GM21529 (cell line): ENCODE measurements around the gene PSMC6.
"Not testable (repeated sequence)": the region's sequence is repeated elsewhere in the genome, so short reads cannot be mapped to it uniquely, and the experiment has no call there.

ENCODE experiments used
- ATAC-seq: cut with Tn5 transposase; IDR thresholded peaks from one replicate; pipeline ENCODE4 v1.9.1; 2021; ENCODE audit not compliant: unreplicated experiment

PSMC6 gene

GRCh38 chr14:52716155-52716554, 9.2 kb downstream of the PSMC6 start:
- no peak for ATAC-seq

DNA sequence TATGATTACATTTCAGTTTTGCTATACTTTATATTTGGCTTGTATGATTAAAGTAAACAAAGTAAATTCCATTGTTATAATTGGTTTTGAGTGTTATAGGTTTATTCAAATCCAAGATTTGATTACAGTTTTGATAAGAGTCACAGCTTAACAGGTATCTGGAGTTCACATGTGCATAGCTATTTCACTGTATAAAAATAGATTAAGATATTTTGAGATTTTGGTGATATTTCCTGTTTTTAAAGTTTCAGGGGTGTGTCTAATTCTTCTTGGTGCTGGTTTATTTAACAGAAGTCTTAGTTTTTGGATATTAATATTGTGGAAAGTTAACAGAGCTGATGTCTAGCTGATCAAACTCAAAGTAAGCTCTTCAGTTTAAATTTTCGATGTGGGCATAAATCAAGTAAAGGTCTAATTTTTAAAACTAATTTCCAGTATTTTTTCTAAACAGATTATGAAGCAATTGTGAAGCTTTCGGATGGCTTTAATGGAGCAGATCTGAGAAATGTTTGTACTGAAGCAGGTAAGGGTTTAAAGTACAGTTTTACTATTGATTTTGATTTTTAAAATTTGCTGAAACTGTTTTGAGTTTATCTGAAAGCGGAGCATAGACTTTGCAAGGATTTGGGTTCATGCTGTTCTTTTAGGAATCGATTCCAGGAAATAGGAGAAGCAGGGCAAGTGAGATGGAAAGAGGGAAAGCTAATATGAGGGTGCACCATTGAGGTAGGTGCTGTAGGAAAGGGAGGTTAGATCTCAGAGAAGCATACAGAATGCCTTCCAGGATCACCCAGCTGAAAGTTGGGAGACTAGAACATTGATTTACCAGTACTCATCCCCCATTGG, 16.7 kb downstream of the PSMC6 start:
- ATAC-seq = no peak

DNA sequence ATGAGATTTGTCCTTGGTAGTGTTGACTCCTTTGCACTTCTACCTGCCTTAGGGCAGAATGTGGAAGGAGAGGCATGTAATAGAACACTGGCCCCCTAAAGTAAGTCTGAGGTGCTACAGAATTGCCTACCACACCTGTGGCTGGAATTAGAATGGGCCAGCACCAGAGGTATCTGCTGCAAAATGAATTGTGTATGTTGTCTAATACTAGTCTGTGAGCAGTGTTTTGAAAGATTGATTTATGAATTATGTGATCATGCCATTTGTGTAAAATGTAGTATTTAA, 17.3 kb downstream of the PSMC6 start:
- ATAC-seq = no peak

- ATAC-seq = not testable (repeated sequence)
Observed at GRCh38 chr14:52727509-52727908, 20.5 kb downstream of the PSMC6 start.

DNA sequence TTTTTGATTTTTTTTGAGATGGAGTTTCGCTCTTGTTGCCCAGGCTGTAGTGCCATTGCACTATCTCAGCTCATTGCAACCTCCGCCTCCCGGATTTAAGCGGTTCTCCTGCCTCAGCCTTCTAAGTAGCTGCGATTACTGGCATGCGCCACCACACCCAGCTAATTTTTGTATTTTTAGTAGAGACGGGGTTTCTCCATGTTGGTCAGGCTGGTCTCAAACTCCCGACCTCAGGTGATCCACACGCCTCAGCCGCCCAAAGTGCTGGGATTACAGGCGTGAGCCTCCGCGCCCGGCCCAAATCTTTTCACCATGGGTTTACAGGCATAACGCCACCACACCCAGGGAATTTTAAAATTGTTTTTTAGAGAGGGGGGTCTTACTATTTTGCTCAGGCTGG, 22.0 kb downstream of the PSMC6 start:
- not testable (repeated sequence) for ATAC-seq

- ATAC-seq = no peak
Observed at GRCh38 chr14:52729585-52729924, 22.6 kb downstream of the PSMC6 start.

DNA sequence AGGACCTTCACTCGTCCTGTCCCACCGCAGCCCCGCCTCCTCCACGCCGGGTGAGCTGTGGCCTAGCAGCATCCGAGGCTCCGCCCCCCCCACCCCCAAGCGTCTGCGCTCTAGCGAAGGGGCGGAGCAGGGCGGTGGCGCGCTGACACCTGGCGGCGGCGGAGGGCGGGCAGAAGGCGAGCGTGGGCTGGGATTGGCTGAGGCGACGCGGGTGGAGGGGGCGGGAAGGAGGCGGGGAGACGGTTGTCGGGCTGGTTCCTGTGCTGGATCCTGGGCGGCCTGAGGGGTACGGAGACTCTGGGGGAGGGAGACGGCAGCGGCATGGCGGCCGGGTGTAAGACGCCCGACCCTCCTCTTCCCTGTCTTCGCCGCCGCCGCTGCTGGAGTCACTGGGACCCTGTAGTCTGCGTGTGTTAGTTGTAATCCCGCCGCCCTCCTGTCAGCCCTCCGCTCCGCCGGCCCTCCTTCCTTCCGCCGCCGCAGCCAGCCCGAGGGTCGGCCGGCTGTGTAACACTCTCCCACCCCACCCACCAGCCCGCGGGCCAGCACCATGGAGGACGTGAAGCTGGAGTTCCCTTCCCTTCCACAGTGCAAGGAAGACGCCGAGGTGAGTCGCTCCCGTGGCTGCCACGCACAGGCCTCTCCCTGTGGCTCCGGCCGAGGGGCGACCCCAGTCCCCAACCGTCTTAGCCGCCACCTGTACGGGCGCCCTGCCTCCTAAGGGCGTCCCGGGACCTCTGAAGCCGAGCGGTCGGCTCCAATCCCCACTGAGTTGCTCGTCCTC, 23.1 kb downstream of the PSMC6 start, which contains the start of gene STYX:
Gene STYX, plus strand, starts transcription at position 242 of the 784 bp plus-strand sequence. Its CDS starts 309 bp downstream, at position 551.
- ATAC-seq = peak; percentile 93

GRCh38 chr14:52730709-52731111, 23.7 kb downstream of the PSMC6 start:
- no peak for ATAC-seq

DNA sequence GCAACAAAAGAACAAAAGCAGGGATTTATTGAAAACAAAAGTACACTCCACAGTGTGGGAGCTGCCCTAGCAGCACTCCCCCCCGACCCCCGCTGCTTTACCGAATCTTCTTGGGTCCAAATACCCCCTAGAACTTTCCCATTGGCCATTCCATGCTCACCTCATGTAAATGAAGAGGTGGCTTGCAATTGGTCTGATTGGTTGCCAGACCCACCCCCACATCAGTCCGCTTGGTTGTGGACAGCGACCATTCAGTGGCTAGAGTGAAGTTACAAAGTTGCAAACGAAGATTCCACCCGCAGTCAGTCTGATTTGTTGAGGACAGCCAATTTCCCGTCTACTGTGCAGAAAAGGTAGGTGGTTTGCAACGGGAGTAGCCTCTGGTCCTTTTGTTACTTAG, 26.8 kb downstream of the PSMC6 start:
- ATAC-seq = no peak

DNA sequence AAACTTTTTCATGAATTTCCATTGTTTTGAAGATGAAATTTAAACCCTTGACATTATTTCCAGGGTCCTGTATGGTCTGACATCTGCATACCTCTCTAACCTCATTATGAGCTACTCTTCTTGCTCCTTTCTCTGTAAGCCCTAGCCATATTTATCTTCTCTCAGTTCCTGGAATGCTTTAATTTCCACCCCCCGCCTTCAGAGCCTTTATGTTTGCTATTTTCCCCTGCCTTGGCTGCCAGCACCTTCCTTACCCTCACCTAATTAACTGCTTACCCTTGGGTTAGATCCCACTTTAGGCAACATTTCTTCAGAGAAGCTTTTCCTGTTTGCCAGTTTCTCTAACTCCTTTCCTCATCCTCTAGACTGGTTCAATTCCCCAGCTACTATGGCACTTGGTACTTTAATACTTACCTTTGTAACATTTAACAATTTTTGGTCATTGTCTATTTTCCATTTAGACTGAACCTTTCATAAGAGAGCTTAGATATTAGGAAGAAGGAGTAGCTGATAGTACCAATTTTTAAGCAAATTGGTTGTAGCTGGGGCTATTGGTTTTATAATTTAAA, 29.0 kb downstream of the PSMC6 start:
- no peak for ATAC-seq

GRCh38 chr14:52738409-52738808, 31.4 kb downstream of the PSMC6 start:
- ATAC-seq = no peak

DNA sequence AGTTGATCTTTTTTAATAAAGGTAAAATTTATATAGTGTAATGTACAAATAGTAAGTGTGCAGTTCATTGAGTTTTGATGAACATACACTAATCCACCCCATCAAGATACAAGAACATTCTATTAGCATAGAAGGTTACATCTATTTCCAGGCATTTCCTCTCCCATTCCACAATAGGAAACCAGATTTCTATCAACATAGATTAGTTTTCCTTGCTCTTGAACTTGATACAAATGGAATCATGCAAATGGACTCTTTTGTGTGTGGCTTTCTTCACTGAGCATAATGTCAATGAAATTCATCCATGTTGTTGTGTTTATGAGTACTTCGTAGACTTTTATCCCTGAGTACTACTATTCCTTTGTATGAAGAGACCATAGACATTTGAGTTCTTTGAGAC, 33.8 kb downstream of the PSMC6 start:
- ATAC-seq = no peak

- ATAC-seq = peak; percentile 39
Observed at GRCh38 chr14:52741865-52742264, 34.9 kb downstream of the PSMC6 start.

GRCh38 chr14:52748647-52749292, 41.8 kb downstream of the PSMC6 start:
- no peak for ATAC-seq

DNA sequence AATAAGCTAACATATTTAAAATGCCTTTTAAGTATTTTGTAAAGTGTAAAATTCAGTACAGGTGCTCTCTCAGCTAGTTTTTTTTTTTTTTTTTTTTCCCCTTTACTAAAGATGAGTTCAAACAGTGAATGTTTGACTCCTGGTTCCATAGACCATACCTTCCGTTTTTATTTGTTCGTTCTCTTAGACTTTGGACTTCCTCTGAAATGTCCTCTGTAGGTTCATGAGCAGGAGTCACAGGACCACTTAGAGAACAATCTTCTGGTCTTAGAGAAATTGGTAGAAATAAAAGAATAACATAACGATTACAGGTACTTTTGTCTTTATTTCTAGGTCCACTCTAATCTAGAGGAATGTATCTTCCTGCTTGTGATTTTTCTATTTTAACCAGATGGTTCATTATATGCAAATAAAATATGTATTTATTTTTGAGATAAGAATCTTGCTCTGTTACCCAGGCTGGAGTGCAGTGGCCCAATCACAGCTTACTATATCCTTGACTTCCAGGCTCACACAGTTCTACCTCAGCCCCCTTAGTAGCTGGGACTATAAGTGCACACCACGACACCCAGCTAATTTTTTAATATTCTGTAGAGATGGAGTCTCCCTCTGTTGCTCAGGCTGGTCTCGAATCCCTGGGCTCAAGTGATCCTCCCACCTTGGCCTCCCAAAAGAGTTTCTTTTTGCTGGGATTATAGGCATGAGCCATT, 48.8 kb downstream of the PSMC6 start:
- no peak for ATAC-seq

GRCh38 chr14:52759145-52759544, 52.1 kb downstream of the PSMC6 start:
- ATAC-seq = no peak

- not testable (repeated sequence) for ATAC-seq
Observed at GRCh38 chr14:52762923-52763322, 55.9 kb downstream of the PSMC6 start.

DNA sequence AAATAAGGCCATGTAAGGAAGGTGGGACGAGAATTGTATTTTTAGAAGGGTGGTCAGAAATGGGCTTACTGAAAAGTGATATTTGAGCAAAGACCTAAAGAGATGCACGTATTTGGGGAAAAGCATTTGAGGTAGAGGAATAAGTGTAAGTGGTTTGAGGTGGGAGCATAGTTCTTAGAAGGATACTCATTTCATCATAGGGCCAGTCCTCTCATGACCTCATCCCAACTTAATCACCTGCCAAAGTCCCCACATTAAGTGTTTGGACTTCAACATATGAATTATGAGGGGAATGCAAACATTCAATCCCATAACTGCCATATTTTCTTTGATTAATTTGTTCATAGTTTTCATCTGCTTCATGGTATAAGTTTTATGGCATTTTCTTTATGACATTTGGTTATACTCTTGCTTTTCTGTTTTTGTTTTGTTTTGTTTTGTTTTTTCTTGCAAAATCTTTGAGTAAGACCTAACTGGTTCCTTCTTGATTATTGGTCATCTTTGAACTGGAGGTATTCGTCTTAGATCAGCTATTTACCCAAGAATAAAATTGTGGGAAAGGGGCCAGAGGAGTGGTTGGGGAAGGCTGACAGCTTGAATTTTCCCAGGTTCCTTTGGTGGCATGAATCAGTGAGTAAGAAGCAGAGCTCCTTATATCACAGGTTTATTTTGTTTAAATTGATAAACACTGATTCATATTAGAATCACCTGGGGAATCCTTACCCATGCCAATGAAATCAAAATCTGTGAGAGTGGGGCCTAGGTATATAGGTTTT, 60.2 kb downstream of the PSMC6 start:
- ATAC-seq = no peak

GRCh38 chr14:52769887-52770286, 62.9 kb downstream of the PSMC6 start:
- no peak for ATAC-seq

DNA sequence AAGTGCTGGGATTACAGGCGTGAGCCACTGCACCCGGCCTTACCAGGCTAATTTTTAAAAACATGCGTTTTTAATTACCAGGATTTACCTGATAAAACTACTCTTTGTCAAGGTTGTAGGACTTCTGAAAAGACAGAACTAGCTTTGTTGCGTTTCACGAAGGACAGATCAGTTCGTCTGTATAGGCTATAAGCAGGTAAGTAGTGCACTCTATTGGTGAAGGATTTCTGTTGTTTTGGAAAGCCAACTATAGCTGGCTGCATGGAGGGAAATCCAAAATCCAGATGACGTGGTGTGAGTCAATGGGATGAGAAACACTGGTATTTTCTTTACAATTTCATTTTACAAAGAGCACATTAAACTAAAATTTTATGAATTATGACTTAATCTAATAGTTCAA, 69.8 kb downstream of the PSMC6 start:
- ATAC-seq = no peak
